NCI-H460 (cell line): ENCODE results near the gene LRFN5. TPM values are rescaled to one million over a fixed set of nuclear protein-coding genes. Genes with fewer than 3 reads are reported as not detected.
A peak's percentile ranks its signal among the peaks of the same experiment; 100 is the strongest.
"Not testable (repeated sequence)": the region's sequence is repeated elsewhere in the genome, so short reads cannot be mapped to it uniquely, and the experiment has no call there.

Experiments
- DNase-seq: peaks from one replicate; pipeline ENCODE4 v3.0.0-alpha.2; 2016; ENCODE audit warnings: low read depth; ENCODE audit errors: extremely low read depth
- polyA plus RNA-seq: library from polyadenylated mRNA; depleted of rRNA; stranded (reverse); fragments of >200 nt; gene quantifications from 2 replicates; pipeline ENCODE4 v1.2.3, GENCODE V29; 2014; cell fraction: nucleus; rRNA removed
- total RNA-seq: library from RNA; depleted of rRNA; stranded (reverse); fragments of >200 nt; shearing (Covaris generic); gene quantifications from 2 replicates; pipeline ENCODE4 v1.2.3, GENCODE V29; 2014; rRNA removed

LRFN5 gene
- total RNA-seq, result 0.84 and 0.95 TPM in 2 replicates
- polyA plus RNA-seq, result 0.35 and 0.46 TPM in 2 replicates

DNA sequence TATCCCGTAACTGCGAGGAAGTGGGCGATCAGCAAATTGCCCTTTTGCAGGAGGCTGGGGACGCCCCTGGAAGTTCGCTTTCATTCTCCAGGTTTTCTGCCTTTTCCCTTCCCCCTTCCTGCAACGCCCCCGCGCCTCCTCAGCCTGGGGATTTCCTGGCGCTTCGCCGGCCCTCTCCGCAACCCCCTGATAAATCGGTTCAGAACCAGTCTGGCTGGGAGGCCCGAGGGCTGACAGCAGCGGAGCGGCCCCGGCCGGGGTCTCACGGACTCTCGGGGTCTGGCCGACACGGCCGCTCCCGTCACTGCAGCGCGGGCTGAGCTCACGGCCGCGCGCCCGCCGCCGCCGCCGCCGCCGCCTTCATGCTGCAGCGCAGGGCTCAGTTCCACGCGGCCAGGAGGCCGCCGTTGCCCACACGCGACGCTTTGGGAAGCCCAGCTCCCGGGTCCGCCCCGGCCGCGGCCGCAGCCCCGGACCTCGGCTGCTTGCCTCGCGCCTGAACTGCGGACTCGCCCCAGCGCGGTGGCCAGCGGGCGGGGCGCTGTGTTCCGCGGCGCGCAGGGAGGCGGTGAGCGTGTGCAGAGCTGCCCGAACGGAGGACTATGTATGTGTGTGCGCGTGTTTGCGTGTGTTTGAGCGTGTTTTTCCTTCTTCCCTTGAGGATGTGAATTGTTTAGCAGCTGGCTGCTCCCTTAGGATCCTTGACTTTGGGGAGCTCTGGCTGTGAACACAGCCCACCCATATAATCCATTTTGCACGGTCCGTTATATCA is at the start of gene LRFN5:
Gene LRFN5 (plus strand): TSS at position 345 of the 772 bp plus-strand sequence.
- DNase-seq, result peak; percentile 7

DNA sequence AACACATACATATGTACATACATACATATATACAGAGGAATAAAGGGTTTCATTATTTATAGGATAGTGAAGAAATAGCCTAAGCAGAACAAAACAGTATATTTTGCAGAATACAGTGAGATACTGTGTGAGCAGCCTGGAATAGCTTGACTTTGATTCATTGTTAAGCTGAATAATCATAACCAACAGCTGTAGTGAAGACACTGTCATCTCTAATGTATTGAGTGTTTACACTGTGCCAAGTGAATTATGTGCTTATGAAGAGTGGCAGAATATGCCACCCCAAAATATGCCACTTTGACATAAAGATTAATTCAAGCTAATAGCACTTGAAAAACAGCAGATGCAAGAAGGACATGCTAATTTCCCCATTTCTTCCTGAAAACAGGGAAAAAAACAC is 48.2 kb upstream of the LRFN5 start:
- DNase-seq, result no peak

DNA sequence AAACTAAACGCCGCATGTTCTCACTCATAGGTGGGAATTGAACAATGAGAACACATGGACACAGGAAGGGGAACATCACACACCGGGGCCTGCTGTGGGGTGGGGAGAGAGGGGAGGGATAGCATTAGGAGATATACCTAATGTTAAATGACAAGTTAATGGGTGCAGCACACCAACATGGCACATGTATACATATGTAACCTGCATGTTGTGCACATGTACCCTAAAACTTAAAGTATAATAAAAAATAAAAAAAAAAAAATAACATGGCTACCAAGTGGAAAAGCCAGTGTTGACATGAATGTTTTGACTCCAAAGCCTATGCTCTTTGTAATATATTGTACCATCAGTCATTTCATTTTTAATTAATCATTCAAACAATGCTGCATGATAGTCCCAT is 39.8 kb upstream of the LRFN5 start:
- DNase-seq, result not testable (repeated sequence)

- DNase-seq, result no peak
Observed at GRCh38 chr14:41568979-41569378, 37.7 kb upstream of the LRFN5 start.

GRCh38 chr14:41570415-41571155 is 36.1 kb upstream of the LRFN5 start:
- DNase-seq, result no peak

DNA sequence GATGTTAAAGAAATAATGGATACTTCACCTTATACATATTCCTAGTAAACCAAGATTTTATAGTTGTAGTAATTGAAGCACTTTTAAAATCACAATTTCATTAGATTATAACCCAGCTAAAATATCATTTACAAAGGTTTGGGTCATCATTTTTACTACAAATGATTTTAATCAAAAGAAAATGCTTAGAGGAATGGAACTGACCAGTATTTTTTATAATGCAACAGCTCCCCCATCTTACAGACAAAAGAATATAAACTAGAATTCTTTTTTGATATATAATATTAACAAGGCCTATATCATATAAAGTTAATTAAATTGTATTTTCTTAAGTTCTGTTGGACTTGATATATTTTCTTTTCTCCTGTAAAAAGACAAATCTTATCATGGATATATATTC is 20.4 kb upstream of the LRFN5 start:
- DNase-seq, result no peak

DNA sequence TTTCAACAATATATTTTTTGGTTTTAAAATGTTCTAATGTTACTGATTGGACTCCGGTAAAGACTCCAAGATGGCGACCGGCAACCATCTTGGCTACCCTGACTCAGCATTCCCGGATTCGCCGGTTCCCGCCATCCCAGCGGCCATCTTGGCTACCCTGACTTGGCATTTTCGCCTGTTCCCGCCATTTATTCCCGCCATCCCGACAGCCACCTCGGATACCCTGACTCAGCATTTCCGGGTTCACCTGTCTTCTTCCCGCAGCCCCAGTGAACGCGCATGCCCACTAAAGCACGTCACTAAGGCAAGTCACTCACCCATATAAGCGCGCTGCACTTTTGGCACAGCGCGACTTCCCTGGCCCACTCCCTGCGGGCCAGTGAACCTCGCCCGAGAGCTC is 9.0 kb upstream of the LRFN5 start:
- no peak for DNase-seq

DNA sequence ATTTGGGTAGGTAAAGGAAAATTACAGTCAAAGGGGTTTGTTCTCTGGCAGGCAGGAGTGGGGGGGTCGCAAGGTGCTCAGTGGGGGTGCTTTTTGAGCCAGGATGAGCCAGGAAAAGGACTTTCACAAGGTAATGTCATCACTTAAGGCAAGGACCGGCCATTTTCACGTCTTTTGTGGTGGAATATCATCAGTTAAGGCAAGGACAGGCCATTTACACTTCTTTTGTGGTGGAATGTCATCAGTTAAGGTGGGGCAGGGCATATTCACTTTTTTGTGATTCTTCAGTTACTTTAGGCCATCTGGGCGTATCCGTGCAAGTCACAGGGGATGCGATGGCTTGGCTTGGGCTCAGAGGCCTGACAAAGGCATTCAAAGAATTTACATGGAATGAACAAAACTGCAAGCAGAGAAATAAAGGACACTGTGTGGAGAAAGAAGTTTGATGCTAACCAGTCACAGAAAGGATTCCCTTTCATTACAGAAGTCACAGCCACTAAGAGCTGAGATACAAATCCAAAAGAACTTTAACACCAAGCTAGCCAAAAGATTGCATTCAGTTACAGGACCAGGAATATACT is 6.8 kb upstream of the LRFN5 start:
- DNase-seq, result not testable (repeated sequence)

DNA sequence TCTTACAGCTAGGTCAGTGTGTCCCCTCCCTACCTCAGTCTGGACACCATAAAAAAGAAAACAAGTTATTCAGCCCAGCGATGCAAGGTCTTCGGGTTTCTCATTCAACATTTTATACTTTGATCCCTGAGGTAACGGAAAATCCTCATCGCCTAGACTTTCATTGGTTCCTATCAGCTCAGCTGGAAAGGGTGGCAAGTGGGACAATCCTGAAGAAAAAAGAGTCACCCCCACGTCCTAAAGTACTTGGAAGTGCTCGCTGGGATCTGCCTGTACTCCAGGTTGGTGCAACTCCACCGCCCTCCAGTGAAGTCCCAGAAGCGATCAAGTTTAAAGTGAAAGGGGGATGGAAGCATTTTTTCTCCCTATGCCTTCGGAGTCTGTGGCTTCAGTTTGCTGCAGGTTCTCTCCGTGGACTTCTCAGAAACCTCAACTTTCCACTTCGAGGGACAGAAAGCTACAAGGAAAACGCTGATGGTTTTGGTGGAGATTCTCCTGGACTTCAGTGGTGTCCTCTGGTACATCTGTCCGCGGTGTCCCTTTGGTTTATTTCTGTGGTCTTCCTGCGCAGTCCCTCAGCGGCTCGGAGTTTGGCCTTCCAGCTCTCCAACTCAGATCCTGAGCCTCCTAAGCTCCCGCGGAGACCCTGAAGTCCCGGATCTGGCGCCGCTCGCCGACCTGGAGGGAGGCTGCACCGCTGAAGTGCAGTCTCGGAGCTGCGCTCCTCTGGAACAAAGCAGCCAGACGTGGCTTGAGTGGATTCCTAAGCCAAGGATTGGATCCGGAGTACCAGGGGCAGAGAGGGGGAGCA is 1.8 kb upstream of the LRFN5 start:
- peak; percentile 45 for DNase-seq

GRCh38 chr14:41605550-41606281 is 960 bp upstream of the LRFN5 start:
- peak; percentile 12 for DNase-seq

- no peak for DNase-seq
Observed at GRCh38 chr14:41606282-41606531, 469 bp upstream of the LRFN5 start.

GRCh38 chr14:41607304-41607775 is 664 bp downstream of the LRFN5 start:
- peak; percentile 13 for DNase-seq

DNA sequence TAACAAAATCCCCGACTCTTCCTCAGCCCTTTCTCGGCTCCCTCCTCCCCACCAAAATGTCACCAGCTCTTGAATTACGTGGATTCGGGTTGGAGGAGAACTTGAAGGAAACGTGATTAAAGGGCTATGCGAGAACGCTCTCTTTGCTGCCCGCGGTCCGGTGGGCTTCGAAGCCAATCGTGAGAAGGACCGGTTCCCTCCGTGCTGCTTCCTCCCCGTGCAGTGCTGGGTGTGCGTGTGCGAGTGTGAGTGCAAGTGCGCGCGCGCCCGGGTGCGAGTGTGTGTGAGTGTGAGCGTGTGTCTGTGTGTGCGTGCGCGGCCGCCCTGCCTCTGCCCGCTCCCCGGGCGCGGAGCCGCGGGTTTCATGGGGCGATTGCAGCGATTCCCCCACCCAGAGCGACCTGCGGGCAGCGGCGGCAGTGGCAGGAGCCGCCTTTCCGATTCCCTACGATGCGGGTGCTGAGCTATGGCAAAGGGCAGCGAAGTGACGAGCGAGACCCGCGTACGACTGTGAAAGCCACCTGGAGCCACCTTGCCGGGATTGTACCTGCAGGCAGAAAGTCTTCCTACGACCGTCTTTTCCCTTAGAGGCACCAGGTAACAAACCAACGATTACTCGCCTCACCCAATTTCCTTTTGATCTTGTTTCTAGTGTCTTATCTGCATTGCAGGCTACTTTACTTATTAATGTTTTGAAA is 1.4 kb downstream of the LRFN5 start:
- no peak for DNase-seq

DNA sequence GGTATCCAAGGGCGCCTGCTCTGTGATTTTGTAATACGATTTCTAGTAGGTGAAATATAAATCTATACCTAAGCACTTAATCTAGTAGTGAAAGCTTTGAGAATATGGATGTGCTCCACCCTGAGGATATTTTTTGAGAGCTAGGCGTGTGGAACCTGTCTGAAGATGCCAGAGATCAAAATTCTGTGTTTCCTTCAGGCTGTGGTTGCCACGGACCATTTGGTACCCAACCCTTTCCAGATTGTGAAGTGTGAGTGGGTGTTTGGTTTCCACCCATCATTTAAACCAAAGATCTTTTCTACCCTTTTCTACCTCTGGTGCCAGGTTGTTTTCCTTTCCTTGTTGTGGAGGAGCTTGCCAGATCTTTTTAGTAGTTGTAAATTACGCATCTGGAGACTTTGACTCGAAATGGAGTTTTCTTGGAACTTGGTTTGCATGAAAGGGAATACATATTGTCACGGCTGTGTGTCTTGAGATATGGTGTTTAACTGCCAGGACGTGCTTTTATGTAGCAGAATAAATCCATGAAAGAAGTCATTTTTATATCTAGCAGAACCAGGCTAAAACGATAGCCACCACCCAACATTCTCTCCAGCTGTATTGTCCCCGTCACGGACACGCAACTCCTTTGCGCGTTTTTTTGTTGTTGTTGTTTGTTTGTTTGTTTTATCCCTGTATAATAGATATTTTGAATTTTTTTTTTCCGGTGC is 2.2 kb downstream of the LRFN5 start:
- no peak for DNase-seq

- no peak for DNase-seq
Observed at GRCh38 chr14:41609704-41610183, 3.1 kb downstream of the LRFN5 start.

DNA sequence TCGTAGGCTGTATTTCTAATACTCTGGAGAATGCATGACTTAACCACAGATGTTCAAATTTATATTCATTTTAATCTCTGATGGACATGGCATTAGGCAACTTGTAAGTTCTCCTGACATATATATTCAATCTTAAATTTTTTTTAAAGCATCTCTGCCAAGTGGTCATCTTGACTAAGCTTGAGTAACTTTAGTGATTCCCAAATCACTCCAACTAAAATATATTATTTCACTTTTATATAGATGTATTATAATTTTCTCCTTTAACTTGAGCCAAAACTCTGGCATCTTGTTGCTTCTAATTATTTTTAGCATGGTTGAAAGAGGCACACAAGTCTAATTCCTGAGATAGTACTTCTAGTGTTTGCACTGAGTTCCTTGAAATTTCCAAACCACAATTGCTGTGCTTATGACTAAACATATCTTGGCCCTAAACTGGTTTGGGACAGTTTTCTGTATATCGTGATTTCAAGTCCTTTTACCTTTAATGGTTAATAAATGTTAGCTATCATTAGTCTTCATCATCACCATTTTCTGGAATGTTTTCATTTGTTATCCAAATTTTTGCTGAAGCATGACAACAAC is 8.4 kb downstream of the LRFN5 start:
- no peak for DNase-seq

- no peak for DNase-seq
Observed at GRCh38 chr14:41623736-41624135, 17.1 kb downstream of the LRFN5 start.

GRCh38 chr14:41629876-41630275 is 23.2 kb downstream of the LRFN5 start:
- DNase-seq, result no peak
